ENCODE results near the gene MYO5C. TPM values are rescaled to one million over a fixed set of nuclear protein-coding genes. Genes with fewer than 3 reads are reported as not detected.
"Not testable (repeated sequence)": the region's sequence is repeated elsewhere in the genome, so short reads cannot be mapped to it uniquely, and the experiment has no call there.

Gene MYO5C
- total and polyA plus RNA-seq, 10 of the 15 experiments (the other 5 are each of a cell fraction or from before 2014, with no cell fraction given) = 0.29 to 1.3 (median 0.75) TPM

DNA sequence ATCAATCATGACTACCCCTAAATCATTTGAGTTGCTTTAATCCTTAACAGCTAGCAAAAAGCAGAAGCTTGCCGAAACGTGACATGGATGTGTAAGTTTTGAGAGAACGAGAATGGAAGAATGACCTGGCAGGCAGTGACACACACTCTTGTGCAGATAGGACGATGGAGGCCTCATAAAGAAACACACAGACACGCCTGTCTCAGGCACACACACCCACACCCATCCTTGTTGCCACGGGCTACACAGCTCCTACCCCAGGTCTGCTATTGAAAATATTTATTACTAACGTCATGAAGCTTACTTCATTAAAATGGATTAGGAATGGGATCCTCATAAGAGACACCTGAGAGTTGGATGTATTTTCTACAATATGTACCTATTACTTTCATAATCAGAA lies 8.5 kb downstream of the MYO5C start:
- Histone ChIP-seq H3K79me2 (ENCODE audit: control insufficient read depth, insufficient read depth, low read length) (no peaks in the 10 kb centered on the region), H3K36me3 (ENCODE audit: control insufficient read depth in 2 of 2, insufficient read depth in 2 of 2, low read length in 1 of 2) (no peaks in the 10 kb centered on the region), H4K20me1 (ENCODE audit: control insufficient read depth, insufficient read depth) (no peaks in the 10 kb centered on the region), H3K4me2 (ENCODE audit: control insufficient read depth, insufficient read depth) (no peak overlapping the region), H3K27ac (ENCODE audit: control insufficient read depth, insufficient read depth) (no peak overlapping the region), H3K27me3 (replicated peaks in 1 of 2; ENCODE audit: control insufficient read depth in 2 of 2, insufficient read depth in 2 of 2, low read length in 1 of 2) (no peaks in the 10 kb centered on the region), H3K9ac (ENCODE audit: control insufficient read depth, insufficient read depth, low read length) (no peak overlapping the region), H3K9me3 (replicated peaks; ENCODE audit: control insufficient read depth, insufficient read depth, low read length) (no peaks in the 10 kb centered on the region), H3K4me1 (ENCODE audit: control insufficient read depth, insufficient read depth, low read length) (peaks cover 15% of the 10 kb centered on the region), H3K4me3 (no peak overlapping the region), H2AFZ (ENCODE audit: control insufficient read depth, low read depth, low read length) (no peak overlapping the region)
- in situ Hi-C loops (cut with MboI) (no loop called here), intact Hi-C loops (cut with micrococcal nuclease; ENCODE audit: unreplicated experiment) (no loop called here)
- no TSS peak for BruUV-seq (replicated peaks)
- ChIA-PET POLR2A (no interaction called here), RAD21 (ENCODE audit: unreplicated experiment) (no interaction called here), SMC1A (ENCODE audit: uncharacterized antibody, unreplicated experiment) (interaction anchor here (0.8 to 1.6 kb wide), 2 partner anchors 28 to 30 kb away, joined by 3 to 5 read pairs; no protein-coding TSS in a partner anchor), CTCF (interaction anchor here (0.8 to 1.4 kb wide), 2 partner anchors 30 to 448 kb away, joined by 5 read pairs; no protein-coding TSS in a partner anchor)
- no peak for ATAC-seq
- 62% methylated on average over 7 of the region's 7 CpGs for WGBS (ENCODE audit: insufficient coverage, insufficient replicate concordance, low lambda C conversion rate, missing lambda C conversion rate)
- no peak for DNase-seq (ENCODE audit: low read depth, low spot score)
- no peak for TF ChIP-seq CBFB (IDR thresholded peaks at IDR 0.05; ENCODE audit: low read depth)
- TF ChIP-seq SUZ12 (IDR thresholded peaks at IDR 0.05; ENCODE audit: unreplicated experiment) = no peak
- TF ChIP-seq, protein P1, sequence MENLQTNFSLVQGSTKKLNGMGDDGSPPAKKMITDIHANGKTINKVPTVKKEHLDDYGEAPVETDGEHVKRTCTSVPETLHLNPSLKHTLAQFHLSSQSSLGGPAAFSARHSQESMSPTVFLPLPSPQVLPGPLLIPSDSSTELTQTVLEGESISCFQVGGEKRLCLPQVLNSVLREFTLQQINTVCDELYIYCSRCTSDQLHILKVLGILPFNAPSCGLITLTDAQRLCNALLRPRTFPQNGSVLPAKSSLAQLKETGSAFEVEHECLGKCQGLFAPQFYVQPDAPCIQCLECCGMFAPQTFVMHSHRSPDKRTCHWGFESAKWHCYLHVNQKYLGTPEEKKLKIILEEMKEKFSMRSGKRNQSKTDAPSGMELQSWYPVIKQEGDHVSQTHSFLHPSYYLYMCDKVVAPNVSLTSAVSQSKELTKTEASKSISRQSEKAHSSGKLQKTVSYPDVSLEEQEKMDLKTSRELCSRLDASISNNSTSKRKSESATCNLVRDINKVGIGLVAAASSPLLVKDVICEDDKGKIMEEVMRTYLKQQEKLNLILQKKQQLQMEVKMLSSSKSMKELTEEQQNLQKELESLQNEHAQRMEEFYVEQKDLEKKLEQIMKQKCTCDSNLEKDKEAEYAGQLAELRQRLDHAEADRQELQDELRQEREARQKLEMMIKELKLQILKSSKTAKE (IDR thresholded peaks at IDR 0.05; ENCODE audit: low read depth, poor library complexity, severe bottlenecking) = no peak
- TF ChIP-seq EZH2 (IDR thresholded peaks at IDR 0.05; ENCODE audit: borderline replicate concordance, control insufficient read depth, low read depth, low read length) = no peak
- TF ChIP-seq, protein P2, sequence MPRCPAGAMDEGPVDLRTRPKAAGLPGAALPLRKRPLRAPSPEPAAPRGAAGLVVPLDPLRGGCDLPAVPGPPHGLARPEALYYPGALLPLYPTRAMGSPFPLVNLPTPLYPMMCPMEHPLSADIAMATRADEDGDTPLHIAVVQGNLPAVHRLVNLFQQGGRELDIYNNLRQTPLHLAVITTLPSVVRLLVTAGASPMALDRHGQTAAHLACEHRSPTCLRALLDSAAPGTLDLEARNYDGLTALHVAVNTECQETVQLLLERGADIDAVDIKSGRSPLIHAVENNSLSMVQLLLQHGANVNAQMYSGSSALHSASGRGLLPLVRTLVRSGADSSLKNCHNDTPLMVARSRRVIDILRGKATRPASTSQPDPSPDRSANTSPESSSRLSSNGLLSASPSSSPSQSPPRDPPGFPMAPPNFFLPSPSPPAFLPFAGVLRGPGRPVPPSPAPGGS (IDR thresholded peaks at IDR 0.05; ENCODE audit: borderline replicate concordance, insufficient read depth, low read depth, low read length, poor library complexity, severe bottlenecking) = no peak
- TF ChIP-seq NR2C1 (IDR thresholded peaks at IDR 0.05) = no peak
- TF ChIP-seq CREM (IDR thresholded peaks at IDR 0.05; ENCODE audit: low read depth) = no peak
- TF ChIP-seq, protein P3, sequence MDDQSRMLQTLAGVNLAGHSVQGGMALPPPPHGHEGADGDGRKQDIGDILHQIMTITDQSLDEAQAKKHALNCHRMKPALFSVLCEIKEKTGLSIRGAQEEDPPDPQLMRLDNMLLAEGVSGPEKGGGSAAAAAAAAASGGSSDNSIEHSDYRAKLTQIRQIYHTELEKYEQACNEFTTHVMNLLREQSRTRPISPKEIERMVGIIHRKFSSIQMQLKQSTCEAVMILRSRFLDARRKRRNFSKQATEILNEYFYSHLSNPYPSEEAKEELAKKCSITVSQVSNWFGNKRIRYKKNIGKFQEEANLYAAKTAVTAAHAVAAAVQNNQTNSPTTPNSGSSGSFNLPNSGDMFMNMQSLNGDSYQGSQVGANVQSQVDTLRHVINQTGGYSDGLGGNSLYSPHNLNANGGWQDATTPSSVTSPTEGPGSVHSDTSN (IDR thresholded peaks at IDR 0.05; ENCODE audit: insufficient replicate concordance, low read depth, low read length) = no peak
- TF ChIP-seq MYB (IDR thresholded peaks at IDR 0.05; ENCODE audit: borderline replicate concordance, low read depth, low read length) = no peak
- FAIRE-seq = no peak

DNA sequence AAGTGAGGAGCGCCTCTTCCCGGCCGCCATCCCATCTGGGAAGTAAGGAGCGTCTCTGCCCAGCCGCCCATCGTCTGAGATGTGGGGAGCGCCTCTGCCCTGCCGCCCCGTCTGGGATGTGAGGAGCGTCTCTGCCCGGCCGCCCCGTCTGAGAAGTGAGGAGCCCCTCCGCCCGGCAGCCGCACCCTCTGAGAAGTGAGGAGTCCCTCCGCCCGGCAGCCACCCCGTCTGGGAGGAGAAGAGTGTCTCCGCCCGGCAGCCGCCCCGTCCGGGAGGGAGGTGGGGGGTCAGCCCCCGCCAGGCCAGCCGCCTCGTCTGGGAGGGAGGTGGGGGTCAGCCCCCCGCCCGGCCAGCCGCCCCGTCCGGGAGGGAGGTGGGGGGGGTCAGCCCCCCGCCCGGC lies 9.7 kb downstream of the MYO5C start:
- 95% methylated on average over 16 of the region's 34 CpGs for WGBS (ENCODE audit: insufficient coverage, insufficient replicate concordance, low lambda C conversion rate, missing lambda C conversion rate)
- H3K27ac ChIP-seq (ENCODE audit: control insufficient read depth, insufficient read depth); FAIRE-seq; H3K9me3 ChIP-seq (replicated peaks; ENCODE audit: control insufficient read depth, insufficient read depth, low read length); H3K4me1 ChIP-seq (ENCODE audit: control insufficient read depth, insufficient read depth, low read length); H4K20me1 ChIP-seq (ENCODE audit: control insufficient read depth, insufficient read depth); BruUV-seq (replicated peaks); H3K36me3 ChIP-seq (ENCODE audit: control insufficient read depth in 2 of 2, insufficient read depth in 2 of 2, low read length in 1 of 2); RAD21 ChIA-PET (ENCODE audit: unreplicated experiment); H3K79me2 ChIP-seq (ENCODE audit: control insufficient read depth, insufficient read depth, low read length); CTCF ChIA-PET; H3K27me3 ChIP-seq (replicated peaks in 1 of 2; ENCODE audit: control insufficient read depth in 2 of 2, insufficient read depth in 2 of 2, low read length in 1 of 2); H2AFZ ChIP-seq (ENCODE audit: control insufficient read depth, low read depth, low read length); H3K9ac ChIP-seq (ENCODE audit: control insufficient read depth, insufficient read depth, low read length); in situ Hi-C loops (cut with MboI); H3K4me2 ChIP-seq (ENCODE audit: control insufficient read depth, insufficient read depth); DNase-seq (ENCODE audit: low read depth, low spot score); intact Hi-C loops (cut with micrococcal nuclease; ENCODE audit: unreplicated experiment); H3K4me3 ChIP-seq; SMC1A ChIA-PET (ENCODE audit: uncharacterized antibody, unreplicated experiment); ATAC-seq: not testable (repeated sequence)
- POLR2A ChIA-PET = interaction anchor here (0.7 kb wide), 1 partner anchor 406 kb away, joined by 4 read pairs; no protein-coding TSS in a partner anchor

Measured in GM12878 (cell line).